ENCODE measurements around the gene SLIT1. TPM values are rescaled to one million over a fixed set of nuclear protein-coding genes. Genes with fewer than 3 reads are reported as not detected.

The SLIT1 gene
- total and polyA plus RNA-seq, 2 donors (not counting 1 experiment from before 2014, with no cell fraction given), result 0.15 to 0.49 TPM

GRCh38 chr10:97010695-97011206 lies 175.0 kb downstream of the SLIT1 start:
- TF ChIP-seq EZH2 (IDR thresholded peaks at IDR 0.05; ENCODE audit: borderline replicate concordance, insufficient read depth, low read depth, low read length, poor library complexity, severe bottlenecking) (no peak), CTCF (IDR thresholded peaks at IDR 0.05) (no peak)
- ChIA-PET CTCF (interaction anchor here (0.9 to 1.9 kb wide), 2 partner anchors 15 to 17 kb away, joined by 3 to 4 read pairs; no protein-coding TSS in a partner anchor), POLR2A (no interaction called here)
- H3K4me1 Mint-ChIP-seq, result peaks cover 3% of the 10 kb centered on the region
- Histone ChIP-seq H3K36me3 (replicated peaks in 1 of 2; ENCODE audit: control extremely low read depth in 1 of 2, control insufficient read depth in 1 of 2, extremely low read depth in 1 of 2, insufficient read depth in 2 of 2, low read length in 1 of 2) (no peaks in the 10 kb centered on the region), H3K27ac (ENCODE audit: low read length in 2 of 2) (no peak overlapping the region), H3K4me3 (ENCODE audit: control extremely low read depth in 1 of 5, extremely low read depth in 1 of 5, insufficient read depth in 1 of 5, low read depth in 2 of 5, low read length in 4 of 5) (no peak overlapping the region), H3K4me2 (replicated peaks; ENCODE audit: low read depth, low read length, poor library complexity, severe bottlenecking) (no peak overlapping the region), H2AFZ (ENCODE audit: insufficient read depth, low read depth, low read length, poor library complexity, severe bottlenecking) (no peak overlapping the region), H3K4me1 (ENCODE audit: control insufficient read depth in 2 of 2, insufficient read depth in 2 of 2, low read length in 2 of 2) (no peaks in the 10 kb centered on the region), H3K9me3 (ENCODE audit: control extremely low read depth in 1 of 3, control insufficient read depth in 2 of 3, insufficient read depth in 1 of 3, low read length in 2 of 3) (peaks cover 0 to 21% (median 15%) of the 10 kb centered on the region in 3 donors), H3K9ac (ENCODE audit: low read length) (no peak overlapping the region), H4K20me1 (ENCODE audit: control insufficient read depth, insufficient read depth, low read length, poor library complexity, severe bottlenecking) (no peaks in the 10 kb centered on the region), H3K27me3 (replicated peaks in 1 of 4; ENCODE audit: control extremely low read depth in 1 of 4, control insufficient read depth in 3 of 4, insufficient read depth in 4 of 4, low read length in 3 of 4) (no peaks in the 10 kb centered on the region), H3K79me2 (ENCODE audit: control insufficient read depth, insufficient read depth, low read length) (no peaks in the 10 kb centered on the region)
- peaks cover under 1% of the 10 kb centered on the region for H3K27me3 Mint-ChIP-seq
- DNase-seq (no peak), ATAC-seq (ENCODE audit: low read depth) (no peak)
- WGBS (ENCODE audit: insufficient coverage), result 95% methylated on average over 2 of the region's 4 CpGs
- intact Hi-C loops (cut with micrococcal nuclease), result no loop called here
- no peak overlapping the region for H3K27ac Mint-ChIP-seq
- no peak overlapping the region for H3K4me3 Mint-ChIP-seq
- peaks cover 3% of the 10 kb centered on the region for H3K9me3 Mint-ChIP-seq (ENCODE audit: insufficient read depth)

- Mint-ChIP-seq H3K4me3 (no peak overlapping the region), H3K27me3 (peaks cover 4% of the 10 kb centered on the region), H3K4me1 (peaks cover 2% of the 10 kb centered on the region), H3K9me3 (ENCODE audit: insufficient read depth) (peaks cover 3% of the 10 kb centered on the region), H3K27ac (no peak overlapping the region)
- no peak overlapping the region for H3K4me3 ChIP-seq (ENCODE audit: control extremely low read depth in 1 of 5, extremely low read depth in 1 of 5, insufficient read depth in 1 of 5, low read depth in 2 of 5, low read length in 4 of 5)
- H3K9ac ChIP-seq (ENCODE audit: low read length), result no peak overlapping the region
- ATAC-seq (ENCODE audit: low read depth), result no peak
- intact Hi-C loops (cut with micrococcal nuclease), result no loop called here
- H3K9me3 ChIP-seq (ENCODE audit: control extremely low read depth in 1 of 3, control insufficient read depth in 2 of 3, insufficient read depth in 1 of 3, low read length in 2 of 3), result peaks cover 0 to 21% (median 15%) of the 10 kb centered on the region in 3 donors
- no peaks in the 10 kb centered on the region for H3K4me1 ChIP-seq (ENCODE audit: control insufficient read depth in 2 of 2, insufficient read depth in 2 of 2, low read length in 2 of 2)
- no peak overlapping the region for H3K27ac ChIP-seq (ENCODE audit: low read length in 2 of 2)
- WGBS (ENCODE audit: insufficient coverage), result no CpG with 5 or more reads among the region's 1 CpG
- no peaks in the 10 kb centered on the region for H3K27me3 ChIP-seq (replicated peaks in 1 of 4; ENCODE audit: control extremely low read depth in 1 of 4, control insufficient read depth in 3 of 4, insufficient read depth in 4 of 4, low read length in 3 of 4)
- CTCF ChIA-PET, result no interaction called here
- no peak for DNase-seq
- no peak overlapping the region for H3K4me2 ChIP-seq (replicated peaks; ENCODE audit: low read depth, low read length, poor library complexity, severe bottlenecking)
- TF ChIP-seq CTCF (IDR thresholded peaks at IDR 0.05) (no peak), EZH2 (IDR thresholded peaks at IDR 0.05; ENCODE audit: borderline replicate concordance, insufficient read depth, low read depth, low read length, poor library complexity, severe bottlenecking) (no peak)
- POLR2A ChIA-PET, result no interaction called here
- no peaks in the 10 kb centered on the region for H3K79me2 ChIP-seq (ENCODE audit: control insufficient read depth, insufficient read depth, low read length)
- H3K36me3 ChIP-seq (replicated peaks in 1 of 2; ENCODE audit: control extremely low read depth in 1 of 2, control insufficient read depth in 1 of 2, extremely low read depth in 1 of 2, insufficient read depth in 2 of 2, low read length in 1 of 2), result no peaks in the 10 kb centered on the region
- H4K20me1 ChIP-seq (ENCODE audit: control insufficient read depth, insufficient read depth, low read length, poor library complexity, severe bottlenecking), result no peaks in the 10 kb centered on the region
- no peak overlapping the region for H2AFZ ChIP-seq (ENCODE audit: insufficient read depth, low read depth, low read length, poor library complexity, severe bottlenecking)
Observed at GRCh38 chr10:97007417-97007816, 178.3 kb downstream of the SLIT1 start.
